WERI-Rb-1 (cell line): ENCODE results near the gene TOM1L2.

Source experiments
- DNase-seq: peaks from one replicate; pipeline ENCODE4 v3.0.0-alpha.2; 2020
- H3K27ac ChIP-seq: fragments of 250-450 bp; sonication (Bioruptor Pico); 2 replicates; pipeline ENCODE4 v1.5.1; 2020; ENCODE audit warnings: mild to moderate bottlenecking, moderate library complexity
- H3K27me3 ChIP-seq: fragments of 250-450 bp; sonication (Bioruptor Pico); 2 replicates; pipeline ENCODE4 v1.5.1; 2021; ENCODE audit warnings: mild to moderate bottlenecking, low read depth, moderate library complexity; ENCODE audit not compliant: insufficient read depth, severe bottlenecking
- H3K36me3 ChIP-seq: fragments of 250-450 bp; sonication (Bioruptor Pico); 2 replicates; pipeline ENCODE4 v1.5.1; 2020; ENCODE audit warnings: mild to moderate bottlenecking, moderate library complexity
- H3K4me3 ChIP-seq: 2 replicates; pipeline ENCODE4 v1.5.1; 2011; ENCODE audit warnings: low read depth, mild to moderate bottlenecking, control low read depth, low read length
- H3K9me3 ChIP-seq: fragments of 250-450 bp; sonication (Bioruptor Pico); 2 replicates; pipeline ENCODE4 v1.5.1; 2021; ENCODE audit warnings: mild to moderate bottlenecking, moderate library complexity; ENCODE audit not compliant: severe bottlenecking
- TF ChIP-seq, protein P1 (sequence below): IDR thresholded peaks from 2 replicates; pipeline ENCODE4 v1.5.1; 2011; ENCODE audit warnings: low read depth, mild to moderate bottlenecking, control low read depth, inconsistent platforms, low read length

Gene TOM1L2

DNA sequence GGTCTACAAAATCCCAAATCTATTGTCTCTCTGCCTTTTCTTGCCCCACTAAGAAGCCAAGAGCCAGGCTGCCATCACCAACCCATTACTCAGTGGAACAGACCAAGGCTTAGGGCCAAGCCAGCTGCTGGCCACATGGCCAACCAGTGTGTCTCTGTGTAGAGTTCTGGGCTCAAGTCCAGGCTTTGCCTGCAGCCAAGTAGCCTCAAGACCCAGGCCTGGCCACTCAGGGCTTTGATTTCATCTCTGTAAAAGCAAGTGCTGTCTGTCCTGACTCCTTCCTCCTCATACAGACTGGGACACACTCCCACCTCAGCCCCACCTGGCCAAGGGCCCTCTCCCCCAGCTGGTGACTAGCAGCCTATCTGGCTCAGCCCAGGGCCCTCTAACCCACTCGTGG lies 150.0 kb downstream of the TOM1L2 start:
- Histone ChIP-seq H3K9me3 (no peaks in the 10 kb centered on the region), H3K36me3 (peaks cover 56% of the 10 kb centered on the region), H3K27ac (peak overlapping the region; percentile 59), H3K4me3 (no peak overlapping the region), H3K27me3 (no peaks in the 10 kb centered on the region)
- TF ChIP-seq, protein P1, sequence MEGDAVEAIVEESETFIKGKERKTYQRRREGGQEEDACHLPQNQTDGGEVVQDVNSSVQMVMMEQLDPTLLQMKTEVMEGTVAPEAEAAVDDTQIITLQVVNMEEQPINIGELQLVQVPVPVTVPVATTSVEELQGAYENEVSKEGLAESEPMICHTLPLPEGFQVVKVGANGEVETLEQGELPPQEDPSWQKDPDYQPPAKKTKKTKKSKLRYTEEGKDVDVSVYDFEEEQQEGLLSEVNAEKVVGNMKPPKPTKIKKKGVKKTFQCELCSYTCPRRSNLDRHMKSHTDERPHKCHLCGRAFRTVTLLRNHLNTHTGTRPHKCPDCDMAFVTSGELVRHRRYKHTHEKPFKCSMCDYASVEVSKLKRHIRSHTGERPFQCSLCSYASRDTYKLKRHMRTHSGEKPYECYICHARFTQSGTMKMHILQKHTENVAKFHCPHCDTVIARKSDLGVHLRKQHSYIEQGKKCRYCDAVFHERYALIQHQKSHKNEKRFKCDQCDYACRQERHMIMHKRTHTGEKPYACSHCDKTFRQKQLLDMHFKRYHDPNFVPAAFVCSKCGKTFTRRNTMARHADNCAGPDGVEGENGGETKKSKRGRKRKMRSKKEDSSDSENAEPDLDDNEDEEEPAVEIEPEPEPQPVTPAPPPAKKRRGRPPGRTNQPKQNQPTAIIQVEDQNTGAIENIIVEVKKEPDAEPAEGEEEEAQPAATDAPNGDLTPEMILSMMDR: no peak
- no peak for DNase-seq

DNA sequence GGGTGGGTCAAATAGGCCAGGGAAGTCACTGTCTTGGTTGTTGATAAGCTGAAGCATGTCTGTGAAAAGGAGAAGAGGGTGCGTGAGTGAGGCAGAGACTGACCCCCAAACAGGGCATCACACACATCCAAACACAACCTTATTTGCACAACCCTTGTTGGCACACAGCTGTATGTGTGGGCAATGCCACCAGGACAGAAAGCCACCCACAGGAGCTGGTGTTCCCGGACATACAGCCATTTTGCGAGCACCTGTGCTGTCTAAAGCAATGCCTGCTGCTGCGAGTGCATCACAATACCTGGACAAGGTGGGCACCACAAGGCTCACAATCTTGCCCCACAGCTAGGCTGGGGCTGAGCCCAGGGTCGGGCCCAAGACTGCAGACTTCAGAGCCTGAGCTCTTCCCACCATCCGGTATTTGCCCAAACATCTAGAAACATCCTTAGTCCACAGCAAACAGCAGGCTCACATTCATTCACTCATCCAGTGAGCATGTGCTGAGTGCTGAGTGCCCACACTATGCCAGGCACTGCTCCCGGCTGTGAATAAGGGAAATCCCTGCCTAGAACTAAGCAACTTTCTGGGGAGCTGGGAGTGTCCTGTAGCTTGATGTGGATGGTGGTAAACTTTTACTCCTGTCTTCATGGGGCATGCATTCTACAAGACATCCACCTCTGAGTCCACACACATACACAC lies 151.6 kb downstream of the TOM1L2 start:
- TF ChIP-seq, protein P1: no peak
- H3K36me3 ChIP-seq: peaks cover 65% of the 10 kb centered on the region
- no peaks in the 10 kb centered on the region for H3K9me3 ChIP-seq
- no peak for DNase-seq
- H3K27me3 ChIP-seq: no peaks in the 10 kb centered on the region
- no peak overlapping the region for H3K27ac ChIP-seq
- no peak overlapping the region for H3K4me3 ChIP-seq

DNA sequence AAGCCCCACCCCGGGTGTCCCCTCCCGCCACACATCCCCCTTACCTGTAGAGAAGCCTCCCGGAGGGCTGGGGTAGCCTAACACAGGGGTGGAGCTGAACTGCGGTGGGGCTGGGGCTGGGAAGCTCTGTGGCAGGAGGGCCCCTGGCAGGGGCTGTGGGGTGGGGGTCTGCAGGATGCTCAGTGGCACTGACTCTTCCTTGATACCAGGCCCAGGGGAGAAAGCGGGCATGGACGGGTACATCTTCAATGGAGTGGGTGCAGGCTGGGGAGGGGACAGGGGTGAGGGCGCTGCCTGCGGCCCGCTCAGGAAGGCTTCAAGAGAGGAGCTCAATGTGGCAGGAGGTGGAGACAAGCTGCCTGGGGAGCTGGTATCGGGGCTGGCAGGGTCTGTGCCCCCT lies 152.2 kb downstream of the TOM1L2 start:
- Histone ChIP-seq H3K27ac (no peak overlapping the region), H3K4me3 (no peak overlapping the region), H3K9me3 (no peaks in the 10 kb centered on the region), H3K27me3 (no peaks in the 10 kb centered on the region), H3K36me3 (peaks cover 71% of the 10 kb centered on the region)
- TF ChIP-seq, protein P1: no peak
- DNase-seq: no peak

DNA sequence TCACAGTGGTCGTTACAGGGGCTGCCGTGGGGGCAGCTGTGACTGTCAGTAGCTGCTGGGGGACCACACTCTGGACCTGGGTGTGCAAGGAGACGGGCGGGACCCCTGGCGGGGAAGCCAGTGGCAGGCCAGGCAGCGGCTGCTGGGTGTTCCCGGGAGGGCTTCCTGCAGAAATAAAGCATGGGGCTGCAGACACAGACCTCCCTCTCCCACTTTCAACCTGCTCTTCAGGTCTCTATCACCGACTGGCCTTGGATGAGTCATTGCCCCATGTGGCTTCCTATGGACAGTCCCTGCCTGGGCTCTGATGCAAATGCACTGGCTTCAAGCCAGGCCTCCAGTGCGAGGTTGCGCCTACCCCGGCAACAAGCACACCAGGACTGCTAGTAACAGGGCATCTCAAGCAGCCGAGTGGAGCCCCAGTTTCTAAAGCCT lies 152.6 kb downstream of the TOM1L2 start:
- Histone ChIP-seq H3K27ac (no peak overlapping the region), H3K27me3 (no peaks in the 10 kb centered on the region), H3K9me3 (no peaks in the 10 kb centered on the region), H3K36me3 (peaks cover 75% of the 10 kb centered on the region), H3K4me3 (no peak overlapping the region)
- no peak for DNase-seq
- TF ChIP-seq, protein P1: no peak

DNA sequence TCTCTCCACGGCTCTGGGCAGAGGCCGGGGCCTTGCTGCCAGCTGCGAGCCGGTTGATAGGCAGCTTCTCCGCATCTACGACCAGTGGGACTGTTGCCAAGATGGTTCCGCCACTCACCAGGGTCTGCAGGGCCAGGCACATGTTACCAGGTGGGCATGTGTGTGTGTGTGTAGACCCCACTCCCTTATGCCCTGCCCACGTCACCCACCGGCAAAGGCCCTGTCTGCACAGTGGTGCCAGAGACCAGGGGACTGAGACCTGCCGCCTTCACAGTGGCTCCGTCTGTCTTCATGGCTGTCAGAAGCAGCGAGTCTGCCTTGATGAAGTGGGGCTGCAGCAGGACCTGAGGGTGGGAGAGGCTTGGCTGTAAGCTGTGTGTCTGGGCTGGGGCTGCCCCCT lies 153.1 kb downstream of the TOM1L2 start:
- Histone ChIP-seq H3K27me3 (no peaks in the 10 kb centered on the region), H3K27ac (no peak overlapping the region), H3K36me3 (peaks cover 80% of the 10 kb centered on the region), H3K4me3 (no peak overlapping the region), H3K9me3 (no peaks in the 10 kb centered on the region)
- TF ChIP-seq, protein P1: no peak
- DNase-seq: no peak

DNA sequence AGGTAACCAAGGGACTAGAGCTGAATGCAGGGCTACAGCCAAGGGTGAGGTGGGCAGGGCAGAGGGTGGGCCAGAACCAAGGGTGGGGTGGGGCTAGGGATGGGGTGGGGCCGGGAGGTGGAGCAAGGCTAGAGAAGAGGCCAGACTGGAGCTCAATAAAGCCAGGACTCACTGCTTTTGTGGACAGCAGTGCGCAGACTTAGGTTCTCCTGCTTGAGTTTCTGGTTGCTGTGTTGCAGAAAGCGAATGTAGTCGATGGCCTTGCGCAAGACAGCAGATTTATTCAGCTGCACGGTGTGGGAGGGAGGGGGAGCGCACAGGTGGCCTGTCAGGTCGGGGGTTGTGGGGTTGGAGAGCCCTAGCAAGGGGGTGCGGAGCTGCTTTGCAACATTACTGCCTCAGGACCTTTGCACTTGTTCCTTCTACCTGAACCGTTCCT lies 154.1 kb downstream of the TOM1L2 start:
- Histone ChIP-seq H3K27me3 (no peaks in the 10 kb centered on the region), H3K36me3 (peaks cover 90% of the 10 kb centered on the region), H3K27ac (no peak overlapping the region), H3K4me3 (no peak overlapping the region), H3K9me3 (no peaks in the 10 kb centered on the region)
- TF ChIP-seq, protein P1: no peak
- DNase-seq: peak; percentile 67
